Measurements from ENCODE around the gene FCHO1.
"Not testable (repeated sequence)": the region's sequence is repeated elsewhere in the genome, so short reads cannot be mapped to it uniquely, and the experiment has no call there.

The FCHO1 gene

DNA sequence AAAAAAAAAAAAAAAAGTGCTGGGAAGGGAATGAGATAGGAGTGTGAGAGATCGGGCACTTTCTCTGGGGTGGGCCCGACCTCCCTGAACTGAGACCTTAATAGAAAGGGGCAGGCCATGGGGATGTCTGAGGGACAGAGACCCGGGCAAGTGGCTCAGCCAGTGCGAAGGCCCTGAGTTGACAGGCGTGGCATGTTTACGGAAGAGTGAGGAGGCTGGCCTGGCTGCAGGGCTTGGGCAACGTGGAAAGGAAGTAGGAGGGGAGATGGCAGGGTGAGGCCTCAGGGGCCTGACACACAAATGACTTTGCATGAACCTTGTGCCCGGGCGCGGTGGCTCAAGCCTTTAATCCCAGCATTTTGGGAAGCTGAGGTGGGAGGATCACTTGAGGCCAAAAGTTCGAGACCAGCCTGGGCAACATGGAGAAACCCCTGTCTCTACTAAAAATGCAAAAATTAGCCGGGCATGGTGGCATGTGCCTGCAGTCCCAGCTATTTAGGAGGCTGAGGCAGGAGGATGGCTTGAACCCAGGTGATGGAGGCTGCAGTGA lies 13.9 kb downstream of the FCHO1 start:
- no peak for DNase-seq (ENCODE audit: low read depth, low spot score)

DNA sequence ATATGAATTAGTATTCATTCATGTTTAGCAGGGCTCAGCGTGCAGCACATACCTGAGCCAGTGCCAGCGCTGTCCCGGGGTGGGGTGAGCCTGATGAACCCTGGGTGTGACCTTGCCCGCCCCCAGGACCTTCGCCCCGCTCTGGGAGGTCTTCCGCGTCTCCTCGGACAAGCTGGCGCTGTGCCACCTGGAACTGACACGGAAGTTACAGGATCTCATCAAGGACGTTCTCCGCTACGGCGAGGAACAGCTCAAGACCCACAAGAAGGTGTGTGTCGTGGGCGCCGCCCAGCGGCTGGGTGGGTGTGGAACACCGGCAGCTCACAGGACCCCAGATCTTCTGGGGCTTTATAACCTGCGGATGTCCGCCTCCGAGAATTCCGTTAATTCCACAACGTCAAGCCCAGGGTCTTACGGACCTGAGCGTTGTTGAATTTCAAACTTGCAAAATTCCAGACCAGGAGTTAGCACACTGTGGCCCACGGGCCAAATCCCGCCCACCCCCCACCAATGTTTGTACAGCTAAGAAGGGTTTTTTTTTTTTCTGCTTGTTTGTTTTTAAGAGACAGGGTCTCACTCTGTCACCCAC lies 15.4 kb downstream of the FCHO1 start:
- no peak for DNase-seq (ENCODE audit: low read depth, low spot score)

DNA sequence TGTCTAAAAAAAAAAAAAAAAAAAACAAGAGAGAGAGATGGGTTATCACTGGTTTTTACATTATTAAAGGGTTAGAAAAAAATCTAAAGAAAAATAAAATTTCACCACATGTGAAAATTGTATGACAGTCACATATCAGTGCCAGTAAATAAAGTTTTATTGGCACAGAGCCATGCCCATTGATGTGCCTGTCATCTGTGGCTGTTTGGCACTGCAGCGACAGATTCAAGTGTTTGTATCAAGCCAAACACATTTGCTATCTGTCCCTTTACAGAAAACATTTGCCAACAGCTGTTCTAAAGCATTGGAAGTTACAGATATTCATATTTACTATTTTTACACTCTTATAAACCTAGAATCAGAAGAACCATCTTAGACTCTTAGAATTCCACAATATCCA lies 16.3 kb downstream of the FCHO1 start:
- no peak for DNase-seq (ENCODE audit: low read depth, low spot score)

DNA sequence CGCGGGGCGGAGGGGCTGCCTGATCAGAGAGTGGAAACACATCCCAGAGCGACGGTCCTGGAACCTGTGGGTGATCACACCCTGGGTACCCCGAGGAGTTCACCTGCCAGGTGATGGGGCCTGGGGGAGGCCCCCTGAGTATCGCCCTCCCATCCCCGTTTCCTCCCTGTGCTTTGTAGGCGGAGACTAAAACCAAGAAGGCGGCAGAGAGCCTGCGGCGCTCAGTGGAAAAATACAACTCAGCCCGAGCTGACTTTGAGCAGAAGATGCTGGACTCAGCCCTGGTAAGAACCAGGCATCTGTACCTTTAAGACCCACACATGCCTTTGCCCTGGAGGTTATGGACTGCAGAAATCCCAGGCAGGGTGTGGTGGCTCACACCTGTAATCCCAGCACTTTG lies 19.3 kb downstream of the FCHO1 start:
- no peak for DNase-seq (ENCODE audit: low read depth, low spot score)

DNA sequence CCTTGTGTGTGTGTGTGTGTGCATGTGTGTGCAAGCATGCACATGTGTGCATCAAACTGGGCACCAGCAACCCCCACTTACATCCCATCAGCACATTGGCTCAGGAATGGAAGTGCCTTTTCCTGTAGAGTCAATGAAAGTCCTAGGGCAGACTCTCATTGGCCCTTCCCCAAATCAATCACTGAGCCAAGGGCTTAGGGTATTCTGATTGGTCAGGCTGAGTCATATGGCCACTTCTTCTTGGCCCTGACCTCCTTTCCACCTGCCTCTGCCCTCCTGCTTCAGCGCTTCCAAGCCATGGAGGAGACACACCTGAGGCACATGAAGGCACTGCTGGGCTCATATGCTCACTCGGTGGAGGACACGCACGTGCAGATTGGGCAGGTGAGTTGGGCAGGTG lies 20.9 kb downstream of the FCHO1 start:
- DNase-seq (ENCODE audit: low read depth, low spot score), result no peak

DNA sequence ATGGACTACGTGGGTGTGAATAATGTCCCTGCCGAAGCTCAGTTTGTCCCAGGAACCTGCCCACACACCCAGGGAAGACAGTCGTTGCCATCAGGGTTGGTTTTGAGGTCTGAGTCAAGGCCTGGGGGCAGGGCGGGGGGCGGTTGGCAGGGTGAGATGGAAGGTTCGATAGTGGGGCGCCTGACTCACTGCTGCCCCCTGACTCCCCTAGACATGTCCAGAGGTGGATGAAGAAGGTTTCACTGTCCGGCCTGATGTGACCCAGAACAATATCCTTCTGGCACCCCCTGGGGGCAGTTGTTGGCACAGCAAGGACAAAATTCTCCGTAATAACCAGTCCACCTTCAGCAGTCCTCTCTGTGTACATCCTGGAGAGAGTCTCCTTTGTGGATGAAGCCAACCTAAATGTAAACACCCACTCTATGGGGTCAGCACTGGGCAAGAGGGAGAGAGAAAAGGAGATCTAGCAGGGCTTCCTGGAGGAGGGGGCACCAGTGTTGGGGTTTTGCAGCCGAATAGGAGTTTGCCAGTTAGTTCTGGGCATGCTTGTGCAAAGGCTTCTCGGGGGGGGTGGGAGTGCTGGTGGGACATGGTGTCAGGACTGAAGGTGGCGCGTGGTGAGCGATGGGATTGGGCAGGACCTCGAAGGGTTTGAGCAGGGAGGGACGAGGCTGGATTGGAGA lies 24.1 kb downstream of the FCHO1 start:
- DNase-seq (ENCODE audit: low read depth, low spot score), result no peak

DNA sequence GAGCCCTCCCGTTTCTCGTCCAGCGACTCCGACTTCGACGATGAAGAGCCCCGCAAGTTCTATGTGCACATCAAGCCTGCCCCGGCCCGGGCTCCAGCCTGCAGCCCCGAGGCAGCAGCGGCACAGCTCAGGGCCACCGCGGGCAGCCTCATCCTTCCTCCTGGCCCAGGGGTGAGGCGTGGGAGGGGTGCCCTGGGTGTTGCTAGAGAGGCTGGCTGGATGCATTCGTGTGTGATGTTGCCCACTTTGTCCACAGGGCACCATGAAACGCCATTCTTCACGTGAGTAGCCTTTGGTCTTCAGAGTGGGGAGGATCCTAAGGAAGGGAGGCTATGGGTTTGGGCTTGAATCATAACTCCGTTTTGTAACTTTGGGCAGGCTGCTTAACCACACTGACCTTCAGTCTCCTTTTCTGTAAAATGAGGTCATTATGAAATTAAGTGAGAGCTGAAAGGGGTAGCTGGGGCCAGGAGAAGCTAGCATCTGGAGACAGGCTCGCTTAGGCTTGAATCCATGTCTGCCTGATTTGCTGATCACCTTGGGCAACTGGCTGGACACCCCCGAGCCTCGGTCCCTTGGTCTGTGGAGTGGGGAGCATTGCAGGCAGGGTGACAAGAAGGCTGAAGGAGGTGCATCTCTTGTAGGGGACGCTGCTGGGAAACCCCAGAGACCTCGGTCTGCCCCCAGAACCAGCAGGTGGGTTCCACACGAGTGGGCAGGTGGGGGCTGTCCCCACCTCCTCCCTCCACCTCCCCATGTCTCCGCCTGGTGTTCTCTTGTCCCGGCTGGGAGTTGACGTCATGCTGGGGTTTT lies 24.9 kb downstream of the FCHO1 start:
- no peak for DNase-seq (ENCODE audit: low read depth, low spot score)

DNA sequence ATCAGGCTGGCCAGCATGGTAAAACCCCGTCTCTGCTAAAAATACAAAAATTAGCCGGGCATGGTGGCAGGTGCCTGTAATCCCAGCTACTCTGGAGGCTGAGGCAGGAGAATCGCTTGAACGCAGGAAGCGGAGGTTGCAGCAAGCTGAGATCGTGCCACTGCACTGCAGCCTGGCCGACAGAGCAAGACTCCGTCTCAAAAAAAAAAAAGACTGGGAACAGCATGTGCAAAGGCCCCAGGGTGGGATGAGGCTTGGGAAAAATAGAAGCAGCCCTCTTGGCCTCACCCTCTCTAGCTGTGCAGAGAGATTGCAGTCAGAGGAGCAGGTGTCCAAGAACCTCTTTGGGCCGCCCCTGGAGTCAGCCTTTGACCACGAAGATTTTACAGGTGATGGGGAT lies 26.6 kb downstream of the FCHO1 start:
- not testable (repeated sequence) for DNase-seq (ENCODE audit: low read depth, low spot score)

DNA sequence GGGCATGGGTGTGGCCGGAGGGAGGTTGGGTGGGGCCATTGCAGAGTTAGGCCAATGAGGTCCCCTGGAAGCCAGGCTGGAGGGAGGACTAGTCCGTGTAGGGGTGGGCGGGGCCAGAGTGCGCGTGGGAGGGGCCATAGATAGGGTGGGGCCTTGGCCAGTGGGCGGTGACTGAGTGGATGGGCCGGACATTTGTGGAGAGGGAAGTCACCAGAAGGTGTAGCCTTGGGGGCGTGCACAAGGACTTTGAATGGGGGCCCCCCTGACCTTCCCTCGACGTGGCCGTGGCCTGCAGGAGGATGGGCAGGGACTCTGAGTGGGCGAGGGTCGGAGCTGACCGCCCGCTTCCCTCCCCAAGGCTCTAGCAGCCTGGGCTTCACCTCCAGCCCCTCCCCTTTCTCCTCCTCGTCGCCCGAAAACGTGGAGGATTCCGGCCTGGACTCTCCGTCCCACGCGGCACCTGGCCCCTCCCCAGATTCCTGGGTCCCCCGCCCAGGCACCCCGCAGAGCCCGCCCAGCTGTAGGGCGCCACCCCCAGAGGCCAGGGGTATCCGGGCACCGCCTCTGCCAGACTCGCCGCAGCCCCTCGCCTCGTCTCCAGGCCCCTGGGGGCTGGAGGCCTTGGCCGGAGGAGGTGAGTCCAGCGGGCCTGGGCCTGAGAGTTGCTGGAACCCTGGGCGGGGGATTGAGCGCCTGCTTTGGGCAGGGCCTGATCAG lies 27.1 kb downstream of the FCHO1 start:
- DNase-seq (ENCODE audit: low read depth, low spot score), result no peak

DNA sequence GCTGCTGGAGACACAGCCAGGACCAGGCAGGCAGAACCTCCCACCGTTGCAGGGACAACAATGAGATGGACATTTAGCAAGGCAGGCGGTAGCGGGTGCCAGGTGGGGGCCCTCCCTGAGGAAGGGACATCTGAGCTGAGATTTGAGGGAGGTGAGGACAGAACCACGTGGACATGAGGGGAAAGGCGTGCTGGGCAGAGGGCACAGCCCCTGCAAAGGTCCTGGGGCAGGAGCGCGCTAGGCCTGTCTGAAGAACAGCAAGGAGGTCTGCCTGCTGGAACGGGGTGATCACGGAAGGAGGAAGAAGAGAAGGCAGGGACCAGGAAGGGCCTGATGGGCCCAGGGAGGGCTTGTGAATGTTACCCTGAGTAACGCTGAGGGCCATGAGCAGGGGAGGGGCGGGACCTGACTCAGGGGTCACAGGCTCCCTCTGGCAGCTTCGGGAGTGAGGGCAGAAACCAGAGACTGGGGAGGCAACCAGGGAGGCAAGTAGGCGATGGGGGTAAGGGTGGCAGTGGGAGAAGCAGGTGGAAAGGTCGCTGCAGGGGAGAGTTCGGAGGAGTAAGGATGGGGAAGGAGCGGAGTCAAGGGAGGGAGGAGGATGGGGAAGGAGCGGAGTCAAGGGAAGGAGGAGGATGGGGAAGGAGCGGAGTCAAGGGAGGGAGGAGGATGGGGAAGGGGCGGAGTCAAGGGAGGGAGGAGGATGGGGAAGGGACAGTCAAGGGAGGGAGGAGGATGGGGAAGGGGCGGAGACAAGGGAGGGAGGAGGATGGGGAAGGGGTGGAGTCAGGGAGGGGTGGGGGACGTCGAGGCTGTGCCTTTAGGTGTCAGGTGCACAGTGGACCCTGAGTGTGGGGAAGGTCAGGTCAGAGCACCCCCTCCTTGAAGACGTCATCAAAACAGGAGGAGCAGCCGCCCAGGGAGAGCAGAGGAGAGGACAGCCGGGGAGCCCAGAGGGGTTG lies 28.0 kb downstream of the FCHO1 start:
- no peak for DNase-seq (ENCODE audit: low read depth, low spot score)

DNA sequence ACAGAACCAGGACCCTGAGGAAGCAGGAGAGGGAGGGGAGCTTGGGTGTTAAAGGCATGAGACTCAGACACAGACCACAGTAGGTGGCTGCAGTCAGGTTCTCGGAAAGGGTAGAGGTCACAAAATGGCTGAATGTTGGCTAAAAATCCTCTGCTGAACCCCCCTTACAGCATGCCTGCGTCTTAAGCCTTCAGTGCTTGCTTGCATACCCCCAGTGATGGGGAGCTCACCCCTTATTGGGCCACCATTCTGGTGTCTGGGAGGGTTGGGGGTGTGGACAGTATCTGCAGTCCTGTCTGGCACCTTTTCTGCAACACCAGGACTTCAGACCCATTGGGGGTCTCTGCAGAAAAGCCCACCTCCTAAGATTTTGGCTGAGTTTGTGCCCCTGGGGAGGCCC lies 29.5 kb downstream of the FCHO1 start:
- no peak for DNase-seq (ENCODE audit: low read depth, low spot score)

DNA sequence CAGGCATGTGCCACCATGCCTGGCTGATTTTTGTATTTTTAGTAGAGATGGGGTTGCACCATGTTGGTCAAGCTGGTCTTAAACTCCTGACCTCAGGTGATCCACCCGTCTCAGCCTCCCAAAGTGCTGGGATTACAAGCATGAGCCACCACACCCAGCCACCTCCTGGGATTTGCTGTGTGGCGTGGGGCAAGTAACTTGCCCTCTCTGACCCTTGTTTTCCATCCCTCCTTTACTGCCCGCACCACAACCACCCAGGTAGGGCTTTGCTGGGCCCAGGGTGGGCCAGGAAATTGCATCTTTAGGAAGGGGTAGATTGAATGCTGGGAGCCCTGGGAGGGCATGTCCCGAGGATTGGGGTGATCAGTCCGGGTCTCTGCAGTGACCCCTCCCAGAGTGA lies 32.4 kb downstream of the FCHO1 start:
- DNase-seq (ENCODE audit: low read depth, low spot score), result not testable (repeated sequence)

DNA sequence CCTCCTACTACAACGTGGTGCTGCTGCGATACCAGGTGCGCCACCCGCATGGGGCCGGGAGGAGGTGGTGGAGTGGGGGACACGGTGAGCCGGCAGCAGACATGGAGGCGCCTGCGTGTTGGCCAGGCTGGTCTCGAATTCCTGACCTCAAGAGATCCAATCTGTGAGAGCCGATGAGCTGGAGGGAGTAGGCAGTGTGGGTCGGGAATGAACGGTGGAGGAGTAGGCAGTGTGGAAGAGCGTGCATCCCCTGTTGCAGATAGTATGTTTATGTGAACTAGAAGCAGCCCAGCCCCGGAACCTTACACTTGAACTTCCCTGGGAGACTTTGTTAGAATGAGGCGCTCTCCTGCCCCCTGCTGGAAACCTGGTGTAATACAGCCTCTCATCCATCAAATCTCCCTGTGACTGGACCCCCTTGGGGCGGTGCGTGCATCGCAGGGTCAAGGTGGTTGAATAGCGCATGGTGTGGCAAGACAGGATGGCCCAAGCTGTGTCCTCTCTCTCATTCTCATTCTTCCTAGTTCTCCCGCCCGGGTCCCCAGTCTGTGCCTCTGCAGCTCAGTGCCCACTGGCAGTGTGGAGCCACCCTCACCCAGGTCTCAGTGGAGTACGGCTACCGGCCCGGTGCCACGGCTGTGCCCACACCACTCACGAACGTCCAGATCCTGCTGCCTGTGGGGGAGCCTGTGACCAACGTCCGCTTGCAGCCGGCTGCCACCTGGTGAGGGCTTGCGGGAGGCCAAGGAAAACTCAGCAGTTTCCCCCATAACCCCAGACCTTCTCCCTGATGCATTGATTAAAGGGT lies 33.1 kb downstream of the FCHO1 start:
- no peak for DNase-seq (ENCODE audit: low read depth, low spot score)

DNA sequence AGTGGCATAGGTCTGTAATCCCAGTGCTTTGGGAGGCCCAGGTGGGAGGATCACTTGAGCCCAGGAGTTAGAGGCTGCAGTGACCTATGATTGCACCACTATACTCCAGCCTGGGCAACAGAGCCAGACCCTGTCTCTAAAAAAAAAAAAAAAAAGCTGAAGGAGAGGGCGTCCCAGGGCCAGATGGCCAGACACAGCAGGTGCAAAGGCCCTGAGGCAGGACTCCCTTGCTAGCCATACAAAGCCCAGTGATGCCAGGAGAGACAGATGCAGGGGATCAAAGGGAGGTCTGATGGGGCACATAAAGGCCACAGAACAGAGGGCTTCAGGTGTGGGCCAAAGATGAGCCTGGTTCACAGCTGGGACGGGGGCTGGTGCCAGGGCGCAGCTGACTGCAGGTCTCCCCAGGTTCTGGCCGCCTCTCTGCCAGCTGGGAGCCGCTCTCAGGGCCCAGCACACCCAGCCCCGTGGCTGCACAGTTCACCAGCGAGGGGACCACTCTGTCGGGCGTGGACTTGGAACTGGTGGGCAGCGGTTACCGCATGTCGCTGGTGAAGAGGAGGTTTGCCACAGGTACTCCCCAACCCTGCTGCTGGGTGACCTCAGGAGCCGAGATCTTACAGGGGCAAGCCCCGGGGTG lies 36.1 kb downstream of the FCHO1 start:
- DNase-seq (ENCODE audit: low read depth, low spot score), result no peak

DNA sequence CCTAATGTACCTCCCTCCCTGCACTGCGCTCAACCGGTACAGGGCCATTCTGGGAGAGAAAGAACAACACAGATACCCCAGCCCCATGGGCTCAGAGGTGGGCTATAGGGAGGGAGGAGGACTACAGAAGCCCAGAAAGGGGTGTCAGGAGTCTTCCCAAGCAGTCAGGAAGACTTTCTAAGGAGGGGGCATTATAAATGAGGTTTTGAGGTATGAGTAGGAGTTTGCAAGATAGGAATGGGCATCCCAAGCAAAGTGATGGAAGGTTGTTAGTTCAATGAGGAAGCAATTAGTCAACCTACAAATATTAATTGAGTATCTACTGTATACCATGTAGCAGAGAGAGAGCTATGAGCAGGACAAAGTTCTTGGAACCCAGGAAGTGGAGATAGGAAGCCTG lies 37.4 kb downstream of the FCHO1 start:
- no peak for DNase-seq (ENCODE audit: low read depth, low spot score)

DNA sequence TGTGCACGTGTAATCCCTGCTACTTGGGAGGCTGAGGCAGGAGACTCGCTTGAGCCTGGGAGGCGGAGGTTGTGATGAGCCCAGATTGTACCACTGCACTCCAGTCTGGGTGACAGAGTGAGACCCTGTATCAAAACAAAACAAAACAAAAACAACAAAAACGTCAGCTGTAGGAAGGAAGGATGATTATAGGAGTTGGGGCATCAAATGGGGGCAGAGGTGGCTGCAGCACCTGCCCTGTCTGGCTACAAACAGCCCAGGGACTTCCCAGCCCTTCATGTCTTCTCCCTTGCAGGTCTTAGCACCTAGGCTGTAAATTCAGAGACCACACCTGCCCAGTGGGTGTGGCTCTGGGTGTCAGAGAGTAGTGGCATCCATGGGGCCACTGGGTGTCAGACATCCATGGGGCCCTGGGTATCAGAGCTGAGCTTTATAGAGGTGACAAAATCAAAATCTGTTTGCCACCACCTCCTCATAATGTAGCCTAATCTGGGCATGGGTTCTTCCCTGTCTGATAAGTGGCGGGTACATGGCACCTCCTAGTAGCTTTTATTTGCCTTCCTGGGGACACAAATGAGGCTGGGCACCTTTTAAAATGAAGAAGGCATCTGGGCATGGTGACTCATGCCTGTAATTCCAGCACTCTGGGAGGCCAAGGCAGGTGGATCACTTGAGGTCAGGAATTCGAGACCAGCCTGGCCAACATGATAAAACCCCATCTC lies 38.9 kb downstream of the FCHO1 start:
- no peak for DNase-seq (ENCODE audit: low read depth, low spot score)

DNA sequence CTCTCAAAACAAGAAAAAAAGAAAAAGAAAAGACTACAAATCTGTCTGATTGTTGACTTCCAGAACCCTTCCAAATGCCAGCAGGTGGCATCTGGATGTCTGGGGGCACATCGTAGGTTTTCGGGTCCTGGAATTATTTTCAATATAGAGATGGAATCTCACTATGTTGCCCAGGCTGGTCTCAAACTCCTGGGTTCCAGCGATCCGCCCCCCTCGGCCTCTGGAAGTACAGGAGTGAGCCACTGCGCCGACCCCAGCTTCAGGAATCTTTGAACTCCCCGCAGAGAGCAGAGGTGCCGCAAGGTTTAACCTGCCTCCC lies 43.1 kb downstream of the FCHO1 start:
- no peak for DNase-seq (ENCODE audit: low read depth, low spot score)

DNA sequence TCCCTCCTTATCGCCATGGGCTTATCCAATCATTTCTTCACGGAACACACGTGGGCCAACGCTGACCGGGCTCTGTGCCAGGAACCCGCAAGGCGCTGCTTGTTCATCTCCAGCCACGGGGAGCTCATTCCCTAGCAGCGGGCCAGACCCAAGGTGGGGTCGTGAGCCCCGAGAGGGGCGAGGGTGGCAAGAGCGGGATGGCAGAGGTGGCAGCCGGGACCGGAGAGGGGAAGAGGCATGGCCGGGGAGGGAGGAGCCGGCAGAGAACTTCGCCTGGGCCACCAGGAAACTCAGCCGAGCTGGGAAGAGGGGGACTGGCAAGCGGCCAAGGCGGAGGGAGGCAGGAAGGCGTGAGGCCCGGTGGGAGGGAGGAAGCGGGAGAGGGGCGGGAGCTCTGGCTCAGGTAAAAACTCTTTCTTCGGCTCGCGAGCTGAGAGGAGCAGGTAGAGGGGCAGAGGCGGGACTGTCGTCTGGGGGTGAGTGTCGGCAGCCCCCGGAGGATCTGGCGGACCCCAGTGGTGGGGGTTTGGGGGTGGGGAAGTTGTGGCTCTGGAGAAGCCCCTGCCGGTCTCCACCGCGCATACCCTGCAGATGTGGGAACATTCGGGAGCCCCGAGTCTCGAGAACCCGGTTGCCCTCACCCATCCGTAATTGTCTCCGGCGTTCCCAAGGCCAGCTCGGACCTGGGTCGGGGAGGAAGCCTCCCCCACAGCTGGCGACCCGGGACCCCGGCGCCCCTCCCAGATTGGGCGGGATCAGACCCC lies 43.6 kb downstream of the FCHO1 start, which contains the start of gene B3GNT3:
Gene B3GNT3, plus strand, starts transcription at position 408 of the 764 bp plus-strand sequence. CDS start 12,670 bp downstream, outside the sequence.
- DNase-seq (ENCODE audit: low read depth, low spot score), result no peak

All from brain pericyte (primary cell).